ENCODE results near the gene DNAJC13.

DNA sequence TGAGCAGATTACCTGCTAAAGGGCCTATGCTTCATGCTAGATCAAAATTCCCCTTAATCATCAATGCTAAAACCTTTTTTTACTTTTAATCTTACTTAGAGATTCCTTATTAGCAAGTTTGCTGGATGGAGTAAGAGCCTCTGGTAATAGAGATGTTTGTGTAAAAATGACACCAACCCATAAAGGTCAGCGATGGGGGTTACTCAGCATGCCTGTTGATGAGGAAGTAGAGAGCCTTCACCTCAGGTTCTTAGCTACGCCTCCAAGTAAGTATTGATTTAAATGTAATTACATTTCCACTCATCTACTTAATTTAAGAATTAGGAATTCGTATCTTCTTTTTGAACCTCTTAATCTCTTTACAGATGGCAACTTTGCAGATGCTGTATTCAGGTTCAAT is 38.8 kb downstream of the DNAJC13 start:
- TF ChIP-seq, protein P1, sequence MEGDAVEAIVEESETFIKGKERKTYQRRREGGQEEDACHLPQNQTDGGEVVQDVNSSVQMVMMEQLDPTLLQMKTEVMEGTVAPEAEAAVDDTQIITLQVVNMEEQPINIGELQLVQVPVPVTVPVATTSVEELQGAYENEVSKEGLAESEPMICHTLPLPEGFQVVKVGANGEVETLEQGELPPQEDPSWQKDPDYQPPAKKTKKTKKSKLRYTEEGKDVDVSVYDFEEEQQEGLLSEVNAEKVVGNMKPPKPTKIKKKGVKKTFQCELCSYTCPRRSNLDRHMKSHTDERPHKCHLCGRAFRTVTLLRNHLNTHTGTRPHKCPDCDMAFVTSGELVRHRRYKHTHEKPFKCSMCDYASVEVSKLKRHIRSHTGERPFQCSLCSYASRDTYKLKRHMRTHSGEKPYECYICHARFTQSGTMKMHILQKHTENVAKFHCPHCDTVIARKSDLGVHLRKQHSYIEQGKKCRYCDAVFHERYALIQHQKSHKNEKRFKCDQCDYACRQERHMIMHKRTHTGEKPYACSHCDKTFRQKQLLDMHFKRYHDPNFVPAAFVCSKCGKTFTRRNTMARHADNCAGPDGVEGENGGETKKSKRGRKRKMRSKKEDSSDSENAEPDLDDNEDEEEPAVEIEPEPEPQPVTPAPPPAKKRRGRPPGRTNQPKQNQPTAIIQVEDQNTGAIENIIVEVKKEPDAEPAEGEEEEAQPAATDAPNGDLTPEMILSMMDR (IDR thresholded peaks at IDR 0.05), result no peak
- TF ChIP-seq POLR2A (IDR thresholded peaks at IDR 0.05) (no peak), POLR2AphosphoS5 (IDR thresholded peaks at IDR 0.05) (no peak), EP300 (IDR thresholded peaks at IDR 0.05) (no peak)
